ENCODE results near the gene C2orf49.

- TF ChIP-seq HIVEP1 (CRISPR knock-in tag; IDR thresholded peaks at IDR 0.05) (no peak), SRF (CRISPR knock-in tag; IDR thresholded peaks at IDR 0.05) (no peak), EP300 (IDR thresholded peaks at IDR 0.05; ENCODE audit: low read length) (no peak), MAFK (IDR thresholded peaks at IDR 0.05; ENCODE audit: low read length) (no peak), NFIC (IDR thresholded peaks at IDR 0.05) (no peak), POLR2AphosphoS5 (IDR thresholded peaks at IDR 0.05; ENCODE audit: control insufficient read depth, insufficient read depth, low read depth, low read length) (no peak), MXI1 (IDR thresholded peaks at IDR 0.05; ENCODE audit: low read depth, low read length) (no peak), MLX (CRISPR knock-in tag; conservative IDR thresholded peaks at IDR 0.05) (no peak), ZNF354B (CRISPR knock-in tag; IDR thresholded peaks at IDR 0.05) (no peak), KLF1 (tag; IDR thresholded peaks at IDR 0.05) (no peak), POLR2A (conservative IDR thresholded peaks at IDR 0.05) (no peak), SOX6 (IDR thresholded peaks at IDR 0.05) (no peak), ARID1B (IDR thresholded peaks at IDR 0.05) (0 out of 2 replicates have a peak, but pooled peaks have one; percentile 12)
These were observed 6.5 kb upstream of the C2orf49 start for GRCh38 chr2:105330681-105331375.

All from K562 (cell line).